SK-N-SH (cell line): Measurements from ENCODE around the gene MANSC4.

Experiments used
- ELF1 ChIP-seq: IDR thresholded peaks from 2 replicates; pipeline ENCODE4 v1.4.0; 2012
- GABPA ChIP-seq: IDR thresholded peaks from 2 replicates; pipeline ENCODE4 v1.4.0; 2012; ENCODE audit warnings: low read depth, mild to moderate bottlenecking
- TF ChIP-seq, protein P1 (sequence below): fragments of 200-600 bp; sonication (generic); IDR thresholded peaks from 2 replicates; pipeline ENCODE4 v1.6.1; 2017; ENCODE audit warnings: antibody characterized with exemption, mild to moderate bottlenecking, moderate library complexity

DNA sequence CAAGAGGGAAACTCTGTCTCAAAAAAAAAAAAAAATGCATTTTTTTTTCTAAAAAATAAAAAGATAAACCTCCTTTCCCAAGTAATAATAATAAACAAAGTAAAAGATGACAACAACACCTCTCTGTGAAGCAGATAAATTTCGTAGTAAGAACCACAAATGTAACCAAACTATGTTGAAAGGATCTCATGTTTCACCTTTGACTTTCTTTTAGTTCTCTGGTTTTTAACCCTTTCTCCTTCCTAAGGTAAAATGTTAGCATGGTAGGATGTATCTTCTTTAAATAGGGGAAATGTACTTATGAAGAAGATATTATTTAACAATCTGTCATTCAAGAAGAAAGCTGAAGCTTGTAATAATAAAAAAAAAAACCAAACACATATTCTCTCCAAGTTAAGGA is 1.8 kb downstream of the MANSC4 start:
- TF ChIP-seq, protein P1, sequence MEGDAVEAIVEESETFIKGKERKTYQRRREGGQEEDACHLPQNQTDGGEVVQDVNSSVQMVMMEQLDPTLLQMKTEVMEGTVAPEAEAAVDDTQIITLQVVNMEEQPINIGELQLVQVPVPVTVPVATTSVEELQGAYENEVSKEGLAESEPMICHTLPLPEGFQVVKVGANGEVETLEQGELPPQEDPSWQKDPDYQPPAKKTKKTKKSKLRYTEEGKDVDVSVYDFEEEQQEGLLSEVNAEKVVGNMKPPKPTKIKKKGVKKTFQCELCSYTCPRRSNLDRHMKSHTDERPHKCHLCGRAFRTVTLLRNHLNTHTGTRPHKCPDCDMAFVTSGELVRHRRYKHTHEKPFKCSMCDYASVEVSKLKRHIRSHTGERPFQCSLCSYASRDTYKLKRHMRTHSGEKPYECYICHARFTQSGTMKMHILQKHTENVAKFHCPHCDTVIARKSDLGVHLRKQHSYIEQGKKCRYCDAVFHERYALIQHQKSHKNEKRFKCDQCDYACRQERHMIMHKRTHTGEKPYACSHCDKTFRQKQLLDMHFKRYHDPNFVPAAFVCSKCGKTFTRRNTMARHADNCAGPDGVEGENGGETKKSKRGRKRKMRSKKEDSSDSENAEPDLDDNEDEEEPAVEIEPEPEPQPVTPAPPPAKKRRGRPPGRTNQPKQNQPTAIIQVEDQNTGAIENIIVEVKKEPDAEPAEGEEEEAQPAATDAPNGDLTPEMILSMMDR = no peak
- no peak for TF ChIP-seq GABPA
- no peak for TF ChIP-seq ELF1
